A549 (cell line): ENCODE measurements around the gene TM4SF18. TPM values are rescaled to one million over a fixed set of nuclear protein-coding genes. Genes with fewer than 3 reads are reported as not detected.

ENCODE experiments used
- ATAC-seq, 2 experiments: fragments of 200-7000 bp in 1 of 2; fragments of >200 bp in 1 of 2; cut with Nextera tagmentation in 1 of 2; cut with Tn5 transposase in 1 of 2; 3 replicates each; pipeline versions ENCODE4 v1.8.0 to v1.9.1; 2018 to 2020; ENCODE audit warnings: mild to moderate bottlenecking in 1 of 2, moderate library complexity in 1 of 2
- CTCF ChIA-PET: fragments of 300-600 bp; sonication (Branson Sonifier 250); formaldehyde crosslinking; extraction: SDS; loops from one replicate; lab custom pipeline; 2021; ENCODE audit warnings: antibody characterized with exemption, inconsistent platforms; lab: Yijun Ruan, JAX
- POLR2A ChIA-PET: fragments of 350-600 bp; formaldehyde crosslinking; extraction: SDS; loops from one replicate; lab custom pipeline; 2021; ENCODE audit warnings: antibody characterized with exemption, inconsistent platforms; lab: Yijun Ruan, JAX
- DNase-seq, 2 experiments: peaks; one replicate each; pipeline versions ENCODE4 v3.0.0 to v3.0.0-alpha.2; 2011 to 2016; ENCODE audit warnings: low read depth in 1 of 2, low spot score in 1 of 2
- FAIRE-seq: peaks from 2 replicates; lab custom pipeline; 2011; peaks lifted over from hg19 to GRCh38; lab: Jason Lieb, UNC
- H3K27ac ChIP-seq, 2 experiments: fragments of >200 bp; sonication (Bioruptor Twin); formaldehyde crosslinking; 3 replicates each; pipeline ENCODE4 v1.5.1; 2016 to 2017
- H3K4me1 ChIP-seq: fragments of >200 bp; sonication (Bioruptor Twin); formaldehyde crosslinking; 3 replicates; pipeline ENCODE4 v1.6.1; 2016
- H3K4me2 ChIP-seq: fragments of >200 bp; sonication (Bioruptor Twin); formaldehyde crosslinking; 3 replicates; pipeline ENCODE4 v1.6.1; 2016
- H3K4me3 ChIP-seq: fragments of >200 bp; sonication (Bioruptor Twin); formaldehyde crosslinking; 3 replicates; pipeline ENCODE4 v1.5.1; 2016
- H3K9me3 ChIP-seq: fragments of >200 bp; sonication (Bioruptor Twin); formaldehyde crosslinking; 3 replicates; pipeline ENCODE4 v1.6.1; 2016
- ATOH8 ChIP-seq: fragments of 250-450 bp; sonication (Bioruptor Pico); IDR thresholded peaks from 2 replicates; pipeline ENCODE4 v1.5.0; 2020; ENCODE audit warnings: low read depth, mild to moderate bottlenecking, moderate library complexity
- BCL3 ChIP-seq: fragments of >200 bp; sonication (Bioruptor Twin); formaldehyde crosslinking; IDR thresholded peaks from 3 replicates; pipeline ENCODE4 v1.6.1; 2016
- CBX8 ChIP-seq: fragments of 200-600 bp; sonication (generic); IDR thresholded peaks from 2 replicates; pipeline ENCODE4 v1.6.1; 2016
- CEBPB ChIP-seq, 2 experiments: fragments of >200 bp in 1 of 2; sonication (Bioruptor Twin) in 1 of 2; formaldehyde crosslinking in 1 of 2; IDR thresholded peaks; 2 replicates each; pipeline ENCODE4 v1.6.1; 2012 to 2016
- CHD4 ChIP-seq: fragments of 200-600 bp; sonication (generic); IDR thresholded peaks from 2 replicates; pipeline ENCODE4 v1.6.1; 2016; ENCODE audit warnings: antibody characterized with exemption, mild to moderate bottlenecking, borderline replicate concordance
- EHMT2 ChIP-seq: fragments of 200-600 bp; sonication (generic); IDR thresholded peaks from 2 replicates; pipeline ENCODE4 v1.6.1; 2016; ENCODE audit warnings: antibody characterized with exemption, low read depth, mild to moderate bottlenecking, moderate library complexity
- FOSB ChIP-seq: fragments of 250-450 bp; sonication (Bioruptor Pico); IDR thresholded peaks from 2 replicates; pipeline ENCODE4 v1.5.0; 2020; ENCODE audit warnings: mild to moderate bottlenecking, moderate library complexity
- FOSL2 ChIP-seq, 2 experiments: fragments of 450-650 bp in 1 of 2; fragments of >200 bp in 1 of 2; sonication (Bioruptor Twin) in 1 of 2; formaldehyde crosslinking; IDR thresholded peaks; 2 replicates each; pipeline versions ENCODE4 v1.5.0 to v1.6.1; 2016 to 2020; ENCODE audit warnings: mild to moderate bottlenecking in 1 of 2, moderate library complexity in 1 of 2
- GATA3 ChIP-seq: IDR thresholded peaks from 2 replicates; pipeline ENCODE4 v1.6.1; 2012; ENCODE audit warnings: borderline replicate concordance
- HEYL ChIP-seq: fragments of 250-450 bp; sonication (Bioruptor Pico); IDR thresholded peaks from 2 replicates; pipeline ENCODE4 v1.8.0; 2021; ENCODE audit warnings: mild to moderate bottlenecking, moderate library complexity
- HMGXB4 ChIP-seq: fragments of 250-450 bp; sonication (Bioruptor Pico); IDR thresholded peaks from 2 replicates; pipeline ENCODE4 v1.5.0; 2021; ENCODE audit warnings: mild to moderate bottlenecking, moderate library complexity, borderline replicate concordance
- HOXA7 ChIP-seq: fragments of 250-450 bp; sonication (Bioruptor Pico); IDR thresholded peaks from 2 replicates; pipeline ENCODE4 v1.5.0; 2020; ENCODE audit warnings: mild to moderate bottlenecking, moderate library complexity
- HOXB5 ChIP-seq: fragments of 250-450 bp; sonication (Bioruptor Pico); IDR thresholded peaks from 2 replicates; pipeline ENCODE4 v1.5.0; 2020; ENCODE audit warnings: mild to moderate bottlenecking, moderate library complexity
- JUNB ChIP-seq: fragments of >200 bp; sonication (Bioruptor Twin); formaldehyde crosslinking; IDR thresholded peaks from 2 replicates; pipeline ENCODE4 v1.6.1; 2016
- MAFK ChIP-seq: fragments of 450-650 bp; IDR thresholded peaks from 2 replicates; pipeline ENCODE4 v1.6.1; 2014; ENCODE audit not compliant: partially characterized antibody
- MAX ChIP-seq: IDR thresholded peaks from 2 replicates; pipeline ENCODE4 v1.6.1; 2012
- PHF8 ChIP-seq: fragments of 200-600 bp; sonication (generic); IDR thresholded peaks from 2 replicates; pipeline ENCODE4 v1.6.1; 2016; ENCODE audit warnings: low read depth, mild to moderate bottlenecking, antibody characterized with exemption, moderate library complexity, borderline replicate concordance
- POLR2AphosphoS2 ChIP-seq: conservative IDR thresholded peaks from 2 replicates; pipeline ENCODE4 v1.6.1; 2012; ENCODE audit warnings: low read length, improper control_type of control experiment, inconsistent platforms
- RARB ChIP-seq: fragments of 250-450 bp; sonication (Bioruptor Pico); IDR thresholded peaks from 2 replicates; pipeline ENCODE4 v1.8.0; 2021; ENCODE audit warnings: mild to moderate bottlenecking, moderate library complexity
- TFCP2L1 ChIP-seq: fragments of 250-450 bp; sonication (Bioruptor Pico); IDR thresholded peaks from 2 replicates; pipeline ENCODE4 v1.5.0; 2021; ENCODE audit warnings: mild to moderate bottlenecking
- ZC3H11A ChIP-seq: fragments of 450-650 bp; IDR thresholded peaks from 2 replicates; pipeline ENCODE4 v1.6.1; 2014; ENCODE audit warnings: antibody characterized with exemption, mild to moderate bottlenecking
- WGBS: methylation state at CpG from one replicate; pipeline ENCODE4 v1.1.6; 2017; ENCODE audit errors: missing lambda C conversion rate; 5-methylcytosine and 5-hydroxymethylcytosine counted together
- polyA plus RNA-seq, 4 experiments: library from polyadenylated mRNA; depleted of rRNA in 3 of 4; stranded (reverse); fragments of >200 nt; fragmentation: RNase III in 1 of 4; extraction: RNeasy Plus Mini Kit Qiagen cat#74134 plus additional on column Dnase treatment in 1 of 4; gene quantifications; 2 replicates in 3 of 4; 3 replicates in 1 of 4; pipeline ENCODE4 v1.2.3, GENCODE V29; 2011 to 2017

Gene TM4SF18
- polyA plus RNA-seq, 2 of the 4 experiments (the other 2 are of a cell fraction) = 51.3 to 99.8 TPM

- TF ChIP-seq BCL3 (peak; percentile 71; the same call in 1 of the 3 replicates), CEBPB (IDR thresholded peaks at IDR 0.05) (peak; percentile 96 to 98), CHD4 (no peak), POLR2AphosphoS2 (peak; percentile 23; the same call in 1 of the 2 replicates), RARB (CRISPR knock-in tag) (peak; percentile 62; the same call in 1 of the 2 replicates), MAFK (peak; percentile 99), HOXA7 (peak; percentile 85), HEYL (CRISPR knock-in tag) (no peak), CBX8 (no peak), HOXB5 (no peak), GATA3 (peak; percentile 71), ZC3H11A (no peak), HMGXB4 (CRISPR knock-in tag) (peak; percentile 85), FOSL2 (IDR thresholded peaks at IDR 0.05) (peak; percentile 36; the same call in 1 of the 2 replicates), FOSL2 (CRISPR knock-in tag; IDR thresholded peaks at IDR 0.05) (peak; percentile 82)
These were observed 40.0 kb upstream of the TM4SF18 start (continued) for GRCh38 chr3:149373235-149374125.

- FAIRE-seq = no peak
- CTCF ChIA-PET = interaction anchor here (1.0 to 5.8 kb wide), 6 partner anchors 10 to 108 kb away, joined by 3 to 23 read pairs (median 6); no protein-coding TSS in a partner anchor
- ATAC-seq = no peak
- H3K4me2 ChIP-seq = peak overlapping the region; percentile 91
- peak overlapping the region; percentile 58 for H3K4me3 ChIP-seq
- no peaks in the 10 kb centered on the region for H3K9me3 ChIP-seq
- no peak for DNase-seq
- WGBS = 16% methylated on average over 2 of the region's 2 CpGs
- peaks cover 81% of the 10 kb centered on the region for H3K4me1 ChIP-seq
- peak; percentile 88; the same call in 1 of the 2 replicates for TF ChIP-seq POLR2AphosphoS2
- peak; percentile 73; the same call in 1 of the 2 replicates for TF ChIP-seq TFCP2L1
- TF ChIP-seq PHF8 = no peak
- TF ChIP-seq EHMT2 = no peak
- peak; percentile 67; the same call in 1 of the 2 replicates for TF ChIP-seq HOXA7
- peak; percentile 74; the same call in 1 of the 2 replicates for TF ChIP-seq RARB (CRISPR knock-in tag)
- TF ChIP-seq ATOH8 (CRISPR knock-in tag) = 0 out of 2 replicates have a peak, but pooled peaks have one; percentile 8
- 0 out of 2 replicates have a peak, but pooled peaks have one; percentile 81 for TF ChIP-seq FOSB (CRISPR knock-in tag)
- TF ChIP-seq JUNB = no peak
- no peak for TF ChIP-seq MAFK
- TF ChIP-seq MAX = no peak; the same call in 1 of the 2 replicates
- H3K27ac ChIP-seq = peak overlapping the region; percentile 79 to 88
- POLR2A ChIA-PET = no interaction called here
These were observed 38.3 kb upstream of the TM4SF18 start for GRCh38 chr3:149371723-149372114.
